K562 (cell line): ENCODE results near the gene ZC3H18. TPM values are rescaled to one million over a fixed set of nuclear protein-coding genes. Genes with fewer than 3 reads are reported as not detected.
A peak's percentile ranks its signal among the peaks of the same experiment; 100 is the strongest.

Experiments used
- KAT7 ChIP-seq: sonication (generic); formaldehyde crosslinking; IDR thresholded peaks from 2 replicates; pipeline ENCODE4 v1.8.0; 2022; ENCODE audit warnings: missing genetic modification reagents, mild to moderate bottlenecking, borderline replicate concordance
- PCBP1 ChIP-seq: fragments of 200-400 bp; formaldehyde crosslinking; IDR thresholded peaks from 2 replicates; pipeline ENCODE4 v1.6.1; 2018; ENCODE audit warnings: mild to moderate bottlenecking, low read depth, low read length; ENCODE audit not compliant: poor library complexity, severe bottlenecking
- SRSF3 ChIP-seq: fragments of 200-400 bp; formaldehyde crosslinking; IDR thresholded peaks from 2 replicates; pipeline ENCODE4 v1.6.1; 2016; ENCODE audit warnings: mild to moderate bottlenecking, low read length, moderate library complexity; ENCODE audit not compliant: insufficient read depth
- polyA plus RNA-seq, 8 experiments: library from polyadenylated mRNA; depleted of rRNA in 4 of 8; stranded (reverse) in 5 of 8; unstranded in 3 of 8; fragments of >200 nt; fragmentation: Nextera tagmentation in 2 of 8; fragmentation: Illumina TruSeq in 1 of 8; extraction: Ambion mirVana in 2 of 8; extraction: Trizol in 1 of 8; gene quantifications; 2 replicates each; pipeline versions ENCODE4 v1.2.1 to v1.2.3, GENCODE V29; 2011 to 2014; ENCODE audit warnings: inconsistent platforms in 1 of 8, missing spikeins in 1 of 8
- total RNA-seq, 7 experiments: library from RNA; depleted of rRNA in 6 of 7; stranded (reverse); fragments of >200 nt in 6 of 7; fragmentation: Illumina TruSeq in 2 of 7; extraction: Trizol in 2 of 7; gene quantifications; 2 replicates each; pipeline versions ENCODE4 v1.2.1 to v1.2.3, GENCODE V29; 2011 to 2021; ENCODE audit warnings: low replicate concordance in 1 of 7
- TF ChIP-seq, protein P1 (sequence below): sonication (generic); formaldehyde crosslinking; IDR thresholded peaks from 2 replicates; pipeline ENCODE4 v1.8.0; 2022; ENCODE audit warnings: mild to moderate bottlenecking, missing genetic modification reagents
- TF ChIP-seq, protein P2 (sequence below), 3 experiments: IDR thresholded peaks in 2 of 3; conservative IDR thresholded peaks in 1 of 3; 2 replicates each; pipeline ENCODE4 v1.5.1; 2011 to 2012; ENCODE audit warnings: low read length in 3 of 3, mild to moderate bottlenecking in 3 of 3, control low read depth in 2 of 3, improper control_type of control experiment in 1 of 3, inconsistent platforms in 1 of 3, low read depth in 1 of 3, mixed read lengths in 1 of 3, moderate library complexity in 1 of 3; ENCODE audit not compliant: insufficient read depth in 2 of 3

The ZC3H18 gene
- total and polyA plus RNA-seq, 9 of the 15 experiments (the other 6 are each of a cell fraction or from before 2014, with no cell fraction given) = 1.7 to 88.7 (median 26.9) TPM

DNA sequence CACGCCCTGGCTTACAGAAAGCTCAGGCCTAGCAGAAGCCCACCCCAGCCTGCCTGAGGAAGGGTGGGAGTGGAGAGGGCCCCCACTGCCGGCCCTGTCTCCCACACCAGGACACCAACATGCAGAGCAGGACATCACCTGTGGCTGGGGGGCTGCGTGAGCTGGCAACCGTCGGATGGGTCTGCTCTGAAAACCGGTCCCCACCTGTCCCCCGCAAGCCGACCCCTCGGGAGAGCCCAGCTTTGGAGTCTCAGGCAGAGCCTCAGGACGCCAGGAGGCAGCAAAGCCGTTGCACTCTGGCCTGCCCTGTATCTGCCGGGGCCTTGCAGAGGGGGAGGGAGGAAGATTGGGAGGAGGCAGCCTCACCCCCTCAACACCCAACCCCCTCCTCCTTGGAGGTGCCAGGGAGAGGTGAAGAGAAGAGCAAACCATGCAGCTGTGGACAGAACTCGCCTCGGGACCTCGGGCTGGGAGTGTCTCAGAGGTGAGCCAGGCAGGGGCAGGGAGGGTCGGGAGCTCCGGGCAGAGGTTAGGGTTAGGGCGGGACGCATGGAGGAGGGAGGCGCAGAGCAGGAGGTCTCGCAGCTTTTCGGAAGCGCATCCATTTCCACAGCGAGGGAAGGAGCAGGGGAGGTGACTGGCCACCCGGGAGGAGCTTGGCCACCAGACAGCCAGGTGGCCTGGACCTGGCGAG is 30.4 kb upstream of the ZC3H18 start (continued):
- TF ChIP-seq, protein P1, sequence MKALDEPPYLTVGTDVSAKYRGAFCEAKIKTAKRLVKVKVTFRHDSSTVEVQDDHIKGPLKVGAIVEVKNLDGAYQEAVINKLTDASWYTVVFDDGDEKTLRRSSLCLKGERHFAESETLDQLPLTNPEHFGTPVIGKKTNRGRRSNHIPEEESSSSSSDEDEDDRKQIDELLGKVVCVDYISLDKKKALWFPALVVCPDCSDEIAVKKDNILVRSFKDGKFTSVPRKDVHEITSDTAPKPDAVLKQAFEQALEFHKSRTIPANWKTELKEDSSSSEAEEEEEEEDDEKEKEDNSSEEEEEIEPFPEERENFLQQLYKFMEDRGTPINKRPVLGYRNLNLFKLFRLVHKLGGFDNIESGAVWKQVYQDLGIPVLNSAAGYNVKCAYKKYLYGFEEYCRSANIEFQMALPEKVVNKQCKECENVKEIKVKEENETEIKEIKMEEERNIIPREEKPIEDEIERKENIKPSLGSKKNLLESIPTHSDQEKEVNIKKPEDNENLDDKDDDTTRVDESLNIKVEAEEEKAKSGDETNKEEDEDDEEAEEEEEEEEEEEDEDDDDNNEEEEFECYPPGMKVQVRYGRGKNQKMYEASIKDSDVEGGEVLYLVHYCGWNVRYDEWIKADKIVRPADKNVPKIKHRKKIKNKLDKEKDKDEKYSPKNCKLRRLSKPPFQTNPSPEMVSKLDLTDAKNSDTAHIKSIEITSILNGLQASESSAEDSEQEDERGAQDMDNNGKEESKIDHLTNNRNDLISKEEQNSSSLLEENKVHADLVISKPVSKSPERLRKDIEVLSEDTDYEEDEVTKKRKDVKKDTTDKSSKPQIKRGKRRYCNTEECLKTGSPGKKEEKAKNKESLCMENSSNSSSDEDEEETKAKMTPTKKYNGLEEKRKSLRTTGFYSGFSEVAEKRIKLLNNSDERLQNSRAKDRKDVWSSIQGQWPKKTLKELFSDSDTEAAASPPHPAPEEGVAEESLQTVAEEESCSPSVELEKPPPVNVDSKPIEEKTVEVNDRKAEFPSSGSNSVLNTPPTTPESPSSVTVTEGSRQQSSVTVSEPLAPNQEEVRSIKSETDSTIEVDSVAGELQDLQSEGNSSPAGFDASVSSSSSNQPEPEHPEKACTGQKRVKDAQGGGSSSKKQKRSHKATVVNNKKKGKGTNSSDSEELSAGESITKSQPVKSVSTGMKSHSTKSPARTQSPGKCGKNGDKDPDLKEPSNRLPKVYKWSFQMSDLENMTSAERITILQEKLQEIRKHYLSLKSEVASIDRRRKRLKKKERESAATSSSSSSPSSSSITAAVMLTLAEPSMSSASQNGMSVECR = peak; percentile 46; the same call in 1 of the 2 replicates
- TF ChIP-seq PCBP1 (peak; percentile 20), SRSF3 (no peak), KAT7 (CRISPR knock-in tag) (no peak)
- TF ChIP-seq, protein P2, sequence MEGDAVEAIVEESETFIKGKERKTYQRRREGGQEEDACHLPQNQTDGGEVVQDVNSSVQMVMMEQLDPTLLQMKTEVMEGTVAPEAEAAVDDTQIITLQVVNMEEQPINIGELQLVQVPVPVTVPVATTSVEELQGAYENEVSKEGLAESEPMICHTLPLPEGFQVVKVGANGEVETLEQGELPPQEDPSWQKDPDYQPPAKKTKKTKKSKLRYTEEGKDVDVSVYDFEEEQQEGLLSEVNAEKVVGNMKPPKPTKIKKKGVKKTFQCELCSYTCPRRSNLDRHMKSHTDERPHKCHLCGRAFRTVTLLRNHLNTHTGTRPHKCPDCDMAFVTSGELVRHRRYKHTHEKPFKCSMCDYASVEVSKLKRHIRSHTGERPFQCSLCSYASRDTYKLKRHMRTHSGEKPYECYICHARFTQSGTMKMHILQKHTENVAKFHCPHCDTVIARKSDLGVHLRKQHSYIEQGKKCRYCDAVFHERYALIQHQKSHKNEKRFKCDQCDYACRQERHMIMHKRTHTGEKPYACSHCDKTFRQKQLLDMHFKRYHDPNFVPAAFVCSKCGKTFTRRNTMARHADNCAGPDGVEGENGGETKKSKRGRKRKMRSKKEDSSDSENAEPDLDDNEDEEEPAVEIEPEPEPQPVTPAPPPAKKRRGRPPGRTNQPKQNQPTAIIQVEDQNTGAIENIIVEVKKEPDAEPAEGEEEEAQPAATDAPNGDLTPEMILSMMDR (IDR thresholded peaks at IDR 0.05 in 2 of 3, conservative IDR thresholded peaks at IDR 0.05 in 1 of 3; ENCODE audit: insufficient read depth in 2 of 3, low read depth in 1 of 3, low read length in 3 of 3) = peak; percentile 27 to 37 (median 27); a peak in 4 of 6 replicates
